DOHH2 (cell line): ENCODE results near the gene LMO2.
A peak's percentile ranks its signal among the peaks of the same experiment; 100 is the strongest.

ENCODE experiments used
- H3F3A ChIP-seq: fragments of 200-600 bp; sonication (generic), shearing (Covaris generic); 2 replicates; pipeline ENCODE4 v1.6.0; 2016; ENCODE audit warnings: antibody characterized with exemption, mild to moderate bottlenecking; ENCODE audit not compliant: control insufficient read depth, insufficient read depth
- H3K27ac ChIP-seq: fragments of 200-600 bp; sonication (generic); 2 replicates; pipeline ENCODE4 v1.5.1; 2014; ENCODE audit warnings: low read depth, mild to moderate bottlenecking, low read length, moderate library complexity
- H3K27me3 ChIP-seq: fragments of 200-600 bp; sonication (generic); 2 replicates; pipeline ENCODE4 v1.6.1; 2014; ENCODE audit warnings: mild to moderate bottlenecking, low read length, mixed read lengths; ENCODE audit not compliant: control insufficient read depth
- H3K36me3 ChIP-seq: fragments of 200-600 bp; sonication (generic); 2 replicates; pipeline ENCODE4 v1.6.1; 2014; ENCODE audit warnings: mild to moderate bottlenecking, low read length, moderate library complexity, mixed read lengths; ENCODE audit not compliant: control insufficient read depth
- H3K4me1 ChIP-seq: fragments of 200-600 bp; sonication (generic); 2 replicates; pipeline ENCODE4 v1.6.1; 2014; ENCODE audit warnings: mild to moderate bottlenecking, low read length, mixed read lengths; ENCODE audit not compliant: control insufficient read depth
- H3K4me2 ChIP-seq: fragments of 200-600 bp; sonication (generic); 2 replicates; pipeline ENCODE4 v1.6.0; 2014; ENCODE audit warnings: mild to moderate bottlenecking, low read length, moderate library complexity
- H3K4me3 ChIP-seq: fragments of 200-600 bp; sonication (generic); 2 replicates; pipeline ENCODE4 v1.5.1; 2014; ENCODE audit warnings: mild to moderate bottlenecking, low read length, mixed read lengths
- H3K79me2 ChIP-seq: fragments of 200-600 bp; sonication (generic); 2 replicates; pipeline ENCODE4 v1.6.1; 2014; ENCODE audit warnings: mild to moderate bottlenecking, low read length, mixed read lengths; ENCODE audit not compliant: control insufficient read depth
- H3K9me2 ChIP-seq: fragments of 200-600 bp; sonication (generic); replicated peaks from 2 replicates; pipeline ENCODE4 v1.6.1; 2014; ENCODE audit warnings: mild to moderate bottlenecking, low read length, mixed read lengths; ENCODE audit not compliant: control insufficient read depth
- H3K9me3 ChIP-seq: fragments of 200-600 bp; sonication (generic); 2 replicates; pipeline ENCODE4 v1.6.1; 2014; ENCODE audit warnings: antibody characterized with exemption, low read length, mixed read lengths; ENCODE audit not compliant: control insufficient read depth, insufficient read depth
- H4K20me1 ChIP-seq: fragments of 200-600 bp; sonication (generic); 2 replicates; pipeline ENCODE4 v1.6.0; 2014; ENCODE audit warnings: low read depth, mild to moderate bottlenecking, antibody characterized with exemption, low read length, moderate library complexity; ENCODE audit not compliant: control insufficient read depth, insufficient read depth
- EZH2phosphoT487 ChIP-seq: fragments of 200-600 bp; sonication (generic); IDR thresholded peaks from 2 replicates; pipeline ENCODE4 v1.6.1; 2017; ENCODE audit warnings: borderline replicate concordance, mild to moderate bottlenecking, antibody characterized with exemption, low read length, moderate library complexity, mixed read lengths
- TF ChIP-seq, protein P1 (sequence below): fragments of 200-600 bp; sonication (generic); IDR thresholded peaks from one replicate; pipeline ENCODE4 v1.5.1; 2014; ENCODE audit warnings: antibody characterized with exemption, mild to moderate bottlenecking, low read depth, low read length; ENCODE audit not compliant: poor library complexity, severe bottlenecking

The LMO2 gene

GRCh38 chr11:33930317-33931021 is 38.6 kb upstream of the LMO2 start:
- Histone ChIP-seq H3K27me3 (no peaks in the 10 kb centered on the region), H3K9me2 (no peaks in the 10 kb centered on the region), H3K27ac (no peak overlapping the region), H3F3A (no peaks in the 10 kb centered on the region), H3K4me2 (peak overlapping the region; percentile 3; the same call in 1 of the 2 replicates), H3K36me3 (no peaks in the 10 kb centered on the region), H3K4me1 (peaks cover 33% of the 10 kb centered on the region), H4K20me1 (no peaks in the 10 kb centered on the region), H3K4me3 (no peak overlapping the region), H3K79me2 (no peaks in the 10 kb centered on the region), H3K9me3 (peaks cover 15% of the 10 kb centered on the region; the same call in 1 of the 2 replicates)
- TF ChIP-seq, protein P1, sequence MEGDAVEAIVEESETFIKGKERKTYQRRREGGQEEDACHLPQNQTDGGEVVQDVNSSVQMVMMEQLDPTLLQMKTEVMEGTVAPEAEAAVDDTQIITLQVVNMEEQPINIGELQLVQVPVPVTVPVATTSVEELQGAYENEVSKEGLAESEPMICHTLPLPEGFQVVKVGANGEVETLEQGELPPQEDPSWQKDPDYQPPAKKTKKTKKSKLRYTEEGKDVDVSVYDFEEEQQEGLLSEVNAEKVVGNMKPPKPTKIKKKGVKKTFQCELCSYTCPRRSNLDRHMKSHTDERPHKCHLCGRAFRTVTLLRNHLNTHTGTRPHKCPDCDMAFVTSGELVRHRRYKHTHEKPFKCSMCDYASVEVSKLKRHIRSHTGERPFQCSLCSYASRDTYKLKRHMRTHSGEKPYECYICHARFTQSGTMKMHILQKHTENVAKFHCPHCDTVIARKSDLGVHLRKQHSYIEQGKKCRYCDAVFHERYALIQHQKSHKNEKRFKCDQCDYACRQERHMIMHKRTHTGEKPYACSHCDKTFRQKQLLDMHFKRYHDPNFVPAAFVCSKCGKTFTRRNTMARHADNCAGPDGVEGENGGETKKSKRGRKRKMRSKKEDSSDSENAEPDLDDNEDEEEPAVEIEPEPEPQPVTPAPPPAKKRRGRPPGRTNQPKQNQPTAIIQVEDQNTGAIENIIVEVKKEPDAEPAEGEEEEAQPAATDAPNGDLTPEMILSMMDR: no peak
- TF ChIP-seq EZH2phosphoT487: no peak

- H3K9me3 ChIP-seq: peaks cover 15% of the 10 kb centered on the region; the same call in 1 of the 2 replicates
- H4K20me1 ChIP-seq: no peaks in the 10 kb centered on the region
- no peaks in the 10 kb centered on the region for H3K36me3 ChIP-seq
- H3F3A ChIP-seq: no peaks in the 10 kb centered on the region
- no peaks in the 10 kb centered on the region for H3K79me2 ChIP-seq
- H3K9me2 ChIP-seq: no peaks in the 10 kb centered on the region
- no peak overlapping the region for H3K27ac ChIP-seq
- H3K4me1 ChIP-seq: peaks cover 31% of the 10 kb centered on the region
- H3K27me3 ChIP-seq: no peaks in the 10 kb centered on the region
- no peak overlapping the region for H3K4me2 ChIP-seq
- H3K4me3 ChIP-seq: no peak overlapping the region
- TF ChIP-seq, protein P1: no peak
- TF ChIP-seq EZH2phosphoT487: no peak
Observed at GRCh38 chr11:33928564-33928963, 36.7 kb upstream of the LMO2 start.

DNA sequence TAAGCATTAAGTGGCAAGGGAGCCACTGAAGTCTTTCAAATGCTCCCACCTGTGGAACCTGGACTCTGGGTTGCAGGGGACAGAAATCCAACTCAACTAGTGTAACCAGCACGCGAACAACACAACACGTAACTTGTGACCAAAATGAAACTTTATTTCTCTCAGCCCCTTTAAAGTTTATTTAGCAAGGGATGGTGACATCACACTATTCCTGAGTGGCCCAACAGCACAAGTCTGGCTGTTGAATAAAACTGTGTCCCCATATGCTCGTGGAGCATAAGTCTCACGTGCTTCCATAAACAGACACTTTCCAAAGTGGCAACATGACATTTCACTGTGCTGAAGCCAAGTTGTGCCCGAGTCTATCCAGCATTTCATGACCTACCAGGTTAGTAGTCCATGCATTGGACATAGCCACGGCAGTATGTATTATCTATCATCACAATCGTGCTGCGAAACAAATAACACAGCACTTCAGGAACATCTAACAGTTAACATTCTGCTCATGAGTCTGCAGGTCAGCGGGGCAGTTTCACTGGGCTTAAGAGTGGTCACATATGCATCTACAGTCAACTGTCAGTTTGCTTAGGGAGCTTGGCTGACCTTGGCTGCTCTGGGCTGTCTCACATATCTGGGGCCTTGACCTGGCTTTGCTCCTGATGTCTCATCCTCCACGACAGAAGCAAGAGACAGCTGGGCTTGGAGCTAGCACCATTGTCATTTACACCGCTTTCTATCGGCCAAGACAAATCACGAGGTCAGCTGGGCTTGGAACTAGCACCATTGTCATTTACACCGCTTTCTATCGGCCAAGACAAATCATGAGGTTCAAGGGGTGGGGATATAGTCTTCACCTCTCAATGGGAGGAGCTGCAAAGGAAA is 35.0 kb upstream of the LMO2 start:
- H3K9me3 ChIP-seq: peaks cover 10% of the 10 kb centered on the region; the same call in 1 of the 2 replicates
- no peaks in the 10 kb centered on the region for H3K9me2 ChIP-seq
- no peak for TF ChIP-seq EZH2phosphoT487
- TF ChIP-seq, protein P1: no peak
- no peak overlapping the region for H3K4me2 ChIP-seq
- no peaks in the 10 kb centered on the region for H3F3A ChIP-seq
- H3K27me3 ChIP-seq: no peaks in the 10 kb centered on the region
- no peaks in the 10 kb centered on the region for H3K36me3 ChIP-seq
- no peak overlapping the region for H3K4me3 ChIP-seq
- no peaks in the 10 kb centered on the region for H4K20me1 ChIP-seq
- no peaks in the 10 kb centered on the region for H3K79me2 ChIP-seq
- H3K27ac ChIP-seq: no peak overlapping the region
- H3K4me1 ChIP-seq: peaks cover 41% of the 10 kb centered on the region
